ENCODE results near the gene GAB2. TPM values are rescaled to one million over a fixed set of nuclear protein-coding genes. Genes with fewer than 3 reads are reported as not detected.
"Not testable (repeated sequence)": the region's sequence is repeated elsewhere in the genome, so short reads cannot be mapped to it uniquely, and the experiment has no call there.

Gene GAB2
- total RNA-seq, 1 experiment from 2014 or later = 10.0 TPM

DNA sequence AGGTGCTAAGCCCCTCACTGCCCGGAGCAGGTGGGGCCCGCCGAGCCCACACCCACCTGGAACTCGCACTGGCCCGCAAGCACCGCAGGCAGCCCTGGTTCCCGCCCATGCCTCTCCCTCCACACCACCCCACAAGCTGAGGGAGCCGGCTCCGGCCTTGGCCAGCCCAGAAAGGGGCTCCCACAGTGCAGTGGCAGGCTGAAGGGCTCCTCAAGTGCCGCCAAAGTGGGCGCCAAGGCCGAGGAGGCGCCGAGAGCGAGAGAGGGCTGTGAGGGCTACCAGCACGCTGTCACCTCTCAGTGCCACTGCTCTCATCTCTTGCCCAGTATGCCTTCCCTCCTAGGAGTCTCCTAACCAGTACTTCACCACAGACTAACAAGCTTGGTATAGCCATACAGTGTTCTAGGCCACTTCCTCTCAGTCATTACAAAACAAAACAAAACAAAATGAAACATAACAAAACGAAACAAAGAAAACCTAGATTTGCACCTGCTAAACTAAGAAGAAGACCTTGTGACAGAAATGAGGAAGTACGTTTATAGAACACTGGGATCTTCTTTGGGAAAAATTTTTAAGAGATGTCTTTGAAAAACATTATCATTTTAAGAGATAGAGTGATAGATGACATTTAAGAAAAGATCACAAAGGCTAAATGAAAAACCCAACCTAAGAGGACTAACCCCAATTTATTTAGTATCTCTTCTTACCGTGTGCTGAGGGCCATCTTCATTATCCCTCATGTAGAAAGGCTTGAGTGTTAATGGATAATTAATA lies 47.7 kb upstream of the GAB2 start:
- in situ Hi-C loops (cut with HindIII; ENCODE audit: low pct_unique_long_range_greater_than_20kb, low sequenced_read_pairs) = no loop called here
- no peak overlapping the region for H3K4me3 ChIP-seq (ENCODE audit: low read depth in 2 of 2, low read length in 2 of 2)
- POLR2A ChIA-PET = no interaction called here
- no TSS peak for BruUV-seq (replicated peaks)
- H3K4me1 ChIP-seq (ENCODE audit: control insufficient read depth, insufficient read depth, low read length) = no peaks in the 10 kb centered on the region
- TF ChIP-seq SIN3A (IDR thresholded peaks at IDR 0.05; ENCODE audit: borderline replicate concordance, insufficient read depth, low read depth, low read length) (no peak), POLR2AphosphoS5 (IDR thresholded peaks at IDR 0.05; ENCODE audit: low read depth, low read length) (no peak), TCF7L2 (IDR thresholded peaks at IDR 0.05; ENCODE audit: low read depth, low read length) (no peak)
- TF ChIP-seq, protein P1, sequence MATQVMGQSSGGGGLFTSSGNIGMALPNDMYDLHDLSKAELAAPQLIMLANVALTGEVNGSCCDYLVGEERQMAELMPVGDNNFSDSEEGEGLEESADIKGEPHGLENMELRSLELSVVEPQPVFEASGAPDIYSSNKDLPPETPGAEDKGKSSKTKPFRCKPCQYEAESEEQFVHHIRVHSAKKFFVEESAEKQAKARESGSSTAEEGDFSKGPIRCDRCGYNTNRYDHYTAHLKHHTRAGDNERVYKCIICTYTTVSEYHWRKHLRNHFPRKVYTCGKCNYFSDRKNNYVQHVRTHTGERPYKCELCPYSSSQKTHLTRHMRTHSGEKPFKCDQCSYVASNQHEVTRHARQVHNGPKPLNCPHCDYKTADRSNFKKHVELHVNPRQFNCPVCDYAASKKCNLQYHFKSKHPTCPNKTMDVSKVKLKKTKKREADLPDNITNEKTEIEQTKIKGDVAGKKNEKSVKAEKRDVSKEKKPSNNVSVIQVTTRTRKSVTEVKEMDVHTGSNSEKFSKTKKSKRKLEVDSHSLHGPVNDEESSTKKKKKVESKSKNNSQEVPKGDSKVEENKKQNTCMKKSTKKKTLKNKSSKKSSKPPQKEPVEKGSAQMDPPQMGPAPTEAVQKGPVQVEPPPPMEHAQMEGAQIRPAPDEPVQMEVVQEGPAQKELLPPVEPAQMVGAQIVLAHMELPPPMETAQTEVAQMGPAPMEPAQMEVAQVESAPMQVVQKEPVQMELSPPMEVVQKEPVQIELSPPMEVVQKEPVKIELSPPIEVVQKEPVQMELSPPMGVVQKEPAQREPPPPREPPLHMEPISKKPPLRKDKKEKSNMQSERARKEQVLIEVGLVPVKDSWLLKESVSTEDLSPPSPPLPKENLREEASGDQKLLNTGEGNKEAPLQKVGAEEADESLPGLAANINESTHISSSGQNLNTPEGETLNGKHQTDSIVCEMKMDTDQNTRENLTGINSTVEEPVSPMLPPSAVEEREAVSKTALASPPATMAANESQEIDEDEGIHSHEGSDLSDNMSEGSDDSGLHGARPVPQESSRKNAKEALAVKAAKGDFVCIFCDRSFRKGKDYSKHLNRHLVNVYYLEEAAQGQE (IDR thresholded peaks at IDR 0.05; ENCODE audit: insufficient read depth in 1 of 2, low read depth in 2 of 2, low read length in 1 of 2) = no peak
- TF ChIP-seq, protein P2, sequence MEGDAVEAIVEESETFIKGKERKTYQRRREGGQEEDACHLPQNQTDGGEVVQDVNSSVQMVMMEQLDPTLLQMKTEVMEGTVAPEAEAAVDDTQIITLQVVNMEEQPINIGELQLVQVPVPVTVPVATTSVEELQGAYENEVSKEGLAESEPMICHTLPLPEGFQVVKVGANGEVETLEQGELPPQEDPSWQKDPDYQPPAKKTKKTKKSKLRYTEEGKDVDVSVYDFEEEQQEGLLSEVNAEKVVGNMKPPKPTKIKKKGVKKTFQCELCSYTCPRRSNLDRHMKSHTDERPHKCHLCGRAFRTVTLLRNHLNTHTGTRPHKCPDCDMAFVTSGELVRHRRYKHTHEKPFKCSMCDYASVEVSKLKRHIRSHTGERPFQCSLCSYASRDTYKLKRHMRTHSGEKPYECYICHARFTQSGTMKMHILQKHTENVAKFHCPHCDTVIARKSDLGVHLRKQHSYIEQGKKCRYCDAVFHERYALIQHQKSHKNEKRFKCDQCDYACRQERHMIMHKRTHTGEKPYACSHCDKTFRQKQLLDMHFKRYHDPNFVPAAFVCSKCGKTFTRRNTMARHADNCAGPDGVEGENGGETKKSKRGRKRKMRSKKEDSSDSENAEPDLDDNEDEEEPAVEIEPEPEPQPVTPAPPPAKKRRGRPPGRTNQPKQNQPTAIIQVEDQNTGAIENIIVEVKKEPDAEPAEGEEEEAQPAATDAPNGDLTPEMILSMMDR (IDR thresholded peaks at IDR 0.05) = no peak
- H3K9me3 ChIP-seq (ENCODE audit: control insufficient read depth, insufficient read depth, low read depth, low read length) = no peaks in the 10 kb centered on the region
- no peaks in the 10 kb centered on the region for H3K27me3 ChIP-seq (ENCODE audit: control insufficient read depth, insufficient read depth, low read length)
- ATAC-seq = no peak
- no peaks in the 10 kb centered on the region for H3K36me3 ChIP-seq (ENCODE audit: control insufficient read depth, insufficient read depth, low read length)
- CTCF ChIA-PET = no interaction called here
- no peak for DNase-seq (ENCODE audit: low read depth, low spot score)
- no peak overlapping the region for H3K27ac ChIP-seq (ENCODE audit: low read length)
- intact Hi-C loops (cut with micrococcal nuclease; ENCODE audit: unreplicated experiment) = no loop called here

DNA sequence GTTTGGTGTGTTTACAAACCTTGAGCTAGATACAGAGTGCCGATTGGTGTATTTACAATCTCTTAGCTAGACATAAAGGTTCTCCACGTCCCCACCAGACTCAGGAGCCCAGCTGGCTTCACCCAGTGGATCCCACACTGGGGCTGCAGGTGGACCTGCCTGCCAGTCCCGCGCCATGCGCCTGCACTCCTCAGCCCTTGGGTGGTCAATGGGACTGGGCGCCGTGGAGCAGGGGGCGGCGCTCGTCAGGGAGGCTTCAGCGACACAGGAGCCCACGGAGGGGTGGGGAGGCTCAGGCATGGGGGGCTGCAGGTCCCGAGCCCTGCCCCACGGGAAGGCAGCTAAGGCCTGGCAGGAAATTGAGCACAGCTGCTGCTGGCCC lies 47.2 kb upstream of the GAB2 start:
- H3K27ac ChIP-seq (ENCODE audit: low read length); intact Hi-C loops (cut with micrococcal nuclease; ENCODE audit: unreplicated experiment); H3K4me3 ChIP-seq (ENCODE audit: low read depth in 2 of 2, low read length in 2 of 2); H3K4me1 ChIP-seq (ENCODE audit: control insufficient read depth, insufficient read depth, low read length); DNase-seq (ENCODE audit: low read depth, low spot score); H3K36me3 ChIP-seq (ENCODE audit: control insufficient read depth, insufficient read depth, low read length); in situ Hi-C loops (cut with HindIII; ENCODE audit: low pct_unique_long_range_greater_than_20kb, low sequenced_read_pairs); ATAC-seq; H3K9me3 ChIP-seq (ENCODE audit: control insufficient read depth, insufficient read depth, low read depth, low read length); H3K27me3 ChIP-seq (ENCODE audit: control insufficient read depth, insufficient read depth, low read length); BruUV-seq (replicated peaks); POLR2A ChIA-PET: not testable (repeated sequence)
- CTCF ChIA-PET = interaction anchor here (0.6 kb wide), 1 partner anchor 55 kb away, joined by 5 read pairs; no protein-coding TSS in a partner anchor

DNA sequence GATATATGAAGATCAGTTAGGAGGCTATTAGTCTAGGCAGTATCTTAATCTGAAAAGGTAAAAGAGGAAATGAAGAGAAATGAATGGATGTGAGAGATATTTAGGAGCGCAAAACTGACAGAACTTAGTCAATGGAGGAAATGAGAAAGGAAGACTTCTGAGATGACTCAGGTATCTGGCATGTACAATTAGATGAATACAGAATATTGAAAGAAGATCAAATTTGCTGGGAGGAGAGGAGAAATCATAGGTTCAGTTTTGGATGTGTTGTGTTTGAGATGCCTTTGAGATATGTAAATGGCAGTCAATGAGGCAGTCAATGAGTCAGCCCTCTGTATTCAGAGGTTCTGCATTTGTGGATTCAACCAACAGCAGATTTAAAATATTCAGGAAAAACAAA lies 42.9 kb upstream of the GAB2 start:
- ChIA-PET POLR2A (no interaction called here), CTCF (no interaction called here)
- Histone ChIP-seq H3K27ac (ENCODE audit: low read length) (no peak overlapping the region), H3K4me3 (ENCODE audit: low read depth in 2 of 2, low read length in 2 of 2) (no peak overlapping the region), H3K4me1 (ENCODE audit: control insufficient read depth, insufficient read depth, low read length) (no peaks in the 10 kb centered on the region), H3K27me3 (ENCODE audit: control insufficient read depth, insufficient read depth, low read length) (no peaks in the 10 kb centered on the region), H3K36me3 (ENCODE audit: control insufficient read depth, insufficient read depth, low read length) (no peaks in the 10 kb centered on the region), H3K9me3 (ENCODE audit: control insufficient read depth, insufficient read depth, low read depth, low read length) (no peaks in the 10 kb centered on the region)
- ATAC-seq (no peak), DNase-seq (ENCODE audit: low read depth, low spot score) (no peak)
- in situ Hi-C loops (cut with HindIII; ENCODE audit: low pct_unique_long_range_greater_than_20kb, low sequenced_read_pairs) = no loop called here
- intact Hi-C loops (cut with micrococcal nuclease; ENCODE audit: unreplicated experiment) = no loop called here
- TF ChIP-seq, protein P1 (IDR thresholded peaks at IDR 0.05; ENCODE audit: insufficient read depth in 1 of 2, low read depth in 2 of 2, low read length in 1 of 2) = no peak
- no peak for TF ChIP-seq SIN3A (IDR thresholded peaks at IDR 0.05; ENCODE audit: borderline replicate concordance, insufficient read depth, low read depth, low read length)
- TF ChIP-seq, protein P2 (IDR thresholded peaks at IDR 0.05) = no peak
- TF ChIP-seq TCF7L2 (IDR thresholded peaks at IDR 0.05; ENCODE audit: low read depth, low read length) = no peak
- TF ChIP-seq POLR2AphosphoS5 (IDR thresholded peaks at IDR 0.05; ENCODE audit: low read depth, low read length) = no peak
- BruUV-seq (replicated peaks) = no TSS peak
